Measurements from ENCODE around the gene ROBO3.
A peak's percentile ranks its signal among the peaks of the same experiment; 100 is the strongest.

Gene ROBO3

GRCh38 chr11:124846070-124846673 lies 19.1 kb upstream of the ROBO3 start:
- DNase-seq: no peak

GRCh38 chr11:124859171-124859570 lies 6.1 kb upstream of the ROBO3 start:
- DNase-seq: no peak

GRCh38 chr11:124861670-124862069 lies 3.6 kb upstream of the ROBO3 start:
- DNase-seq: no peak

- no peak for DNase-seq
These were observed 2.0 kb upstream of the ROBO3 start for GRCh38 chr11:124863137-124863825.

GRCh38 chr11:124863826-124864165 lies 1.4 kb upstream of the ROBO3 start:
- no peak for DNase-seq

GRCh38 chr11:124864176-124864891 lies 898 bp upstream of the ROBO3 start:
- DNase-seq: no peak

GRCh38 chr11:124864892-124865180 lies 396 bp upstream of the ROBO3 start:
- no peak for DNase-seq

- peak; percentile 52 for DNase-seq
These were observed 945 bp downstream of the ROBO3 start for GRCh38 chr11:124865902-124866851.

- DNase-seq: peak; percentile 20
These were observed 2.5 kb downstream of the ROBO3 start for GRCh38 chr11:124867700-124868099.

GRCh38 chr11:124868331-124869274 lies 3.4 kb downstream of the ROBO3 start:
- DNase-seq: no peak

GRCh38 chr11:124869331-124869730 lies 4.1 kb downstream of the ROBO3 start:
- DNase-seq: no peak

- no peak for DNase-seq
These were observed 4.7 kb downstream of the ROBO3 start for GRCh38 chr11:124869856-124870387.

GRCh38 chr11:124870430-124870829 lies 5.2 kb downstream of the ROBO3 start:
- DNase-seq: no peak

- no peak for DNase-seq
These were observed 7.0 kb downstream of the ROBO3 start for GRCh38 chr11:124872280-124872679.

- no peak for DNase-seq
These were observed 7.5 kb downstream of the ROBO3 start for GRCh38 chr11:124872741-124873140.

- no peak for DNase-seq
These were observed 8.7 kb downstream of the ROBO3 start for GRCh38 chr11:124873951-124874350.

GRCh38 chr11:124874571-124875255 lies 9.5 kb downstream of the ROBO3 start:
- DNase-seq: no peak

GRCh38 chr11:124875401-124875800 lies 10.2 kb downstream of the ROBO3 start:
- DNase-seq: no peak

GRCh38 chr11:124875943-124876817 lies 10.9 kb downstream of the ROBO3 start:
- peak; percentile 81 for DNase-seq
